Adrenal gland (tissue), 12 donors: ENCODE results near the gene CACNA1H. TPM values are rescaled to one million over a fixed set of nuclear protein-coding genes. Genes with fewer than 3 reads are reported as not detected.

Source experiments
- DNase-seq, 7 donors: peaks; one replicate each; pipeline ENCODE4 v3.0.0-alpha.2; 2019 to 2020
- H3K27ac ChIP-seq, 5 donors: fragments of 200-600 bp; sonication (generic) in 4 of 5; 1 replicate in 3 of 5; 2 replicates in 2 of 5; pipeline versions ENCODE4 v1.5.1 to v1.8.0; 2016 to 2020; ENCODE audit warnings: mild to moderate bottlenecking in 1 of 5
- H3K27me3 ChIP-seq: fragments of 200-600 bp; 2 replicates; pipeline ENCODE4 v1.8.0; 2021
- H3K36me3 ChIP-seq, 2 donors: fragments of 200-600 bp; replicated peaks in 1 of 2; 1 replicate in 1 of 2; 2 replicates in 1 of 2; pipeline versions ENCODE4 v1.5.1 to v1.8.0; 2018 to 2022
- H3K4me1 ChIP-seq, 2 donors: fragments of 200-600 bp; replicated peaks in 1 of 2; 1 replicate in 1 of 2; 2 replicates in 1 of 2; pipeline versions ENCODE4 v1.5.1 to v1.8.0; 2018 to 2021
- H3K4me3 ChIP-seq, 4 donors: fragments of 200-600 bp; sonication (generic) in 3 of 4; one replicate each; pipeline ENCODE4 v1.5.1; 2016 to 2018
- H3K9me3 ChIP-seq, 3 donors: fragments of 200-600 bp; sonication (generic) in 1 of 3; replicated peaks in 1 of 3; 1 replicate in 2 of 3; 2 replicates in 1 of 3; pipeline versions ENCODE4 v1.5.1 to v1.8.0; 2016 to 2021
- CTCF ChIP-seq, 6 experiments: fragments of 450-650 bp in 4 of 6; fragments of 200-600 bp in 2 of 6; sonication (generic) in 1 of 6; IDR thresholded peaks; 1 replicate in 5 of 6; 2 replicates in 1 of 6; pipeline versions ENCODE4 v1.5.1 to v1.8.0; 2016 to 2021; ENCODE audit warnings: antibody characterized with exemption in 6 of 6, mild to moderate bottlenecking in 2 of 6, moderate library complexity in 1 of 6
- POLR2A ChIP-seq, 2 donors: fragments of 450-650 bp; IDR thresholded peaks; one replicate each; pipeline ENCODE4 v1.6.1; 2017; ENCODE audit warnings: antibody characterized with exemption in 2 of 2, mild to moderate bottlenecking in 2 of 2, moderate library complexity in 1 of 2
- WGBS, 4 donors: extraction: QIAGEN DNeasy Blood & Tissue Kit in 2 of 4; methylation state at CpG; one replicate each; pipeline versions ENCODE4 v1.1.5 to v1.1.7; 2013 to 2017; 5-methylcytosine and 5-hydroxymethylcytosine counted together
- intact Hi-C, 2 donors: fragments of 100-400 bp; cut with DNase I; formaldehyde crosslinking; loops; one replicate each; pipeline versions ENCODE4 v1.14.1 to v1.15.0; 2022 to 2023
- polyA plus RNA-seq, 3 donors: library from polyadenylated mRNA; stranded (reverse); fragments of 200-250 nt in 2 of 3; fragments of 350-450 nt in 1 of 3; fragmentation: Illumina TruSeq in 1 of 3; extraction: RNeasy Lipid Tissue Mini Kit (QIAGEN cat#74804) in 1 of 3; gene quantifications; one replicate each; pipeline ENCODE4 v1.2.3, GENCODE V29; 2013 to 2014
- total RNA-seq, 9 donors: library from RNA; depleted of rRNA in 4 of 9; stranded (reverse); fragments of >200 nt in 4 of 9; fragments of 120-200 nt in 1 of 9; fragmentation: NEBNext Ultra II Directional in 1 of 9; extraction: Animal tissue kit (Norgen Biotek cat#: 25700) in 1 of 9; gene quantifications; one replicate each; pipeline versions ENCODE4 v1.1.0 to v1.2.4, GENCODE V29; 2013 to 2023
- donor health status: healthy with polysubstance abuse.
- donor health status: Bipolar disorder and iron deficiency.
- donor health status: DM: yes; HTN: yes; CAD: no.
- donor health status: DM: no; HTN: no; CAD: no.
- donor health status: DM: no; HTN: no; CAD: no.
- donor health status: DM: yes; HTN: yes; CAD: no.

Gene CACNA1H
- total and polyA plus RNA-seq, 12 donors: 14.0 to 121 (median 34.9) TPM

DNA sequence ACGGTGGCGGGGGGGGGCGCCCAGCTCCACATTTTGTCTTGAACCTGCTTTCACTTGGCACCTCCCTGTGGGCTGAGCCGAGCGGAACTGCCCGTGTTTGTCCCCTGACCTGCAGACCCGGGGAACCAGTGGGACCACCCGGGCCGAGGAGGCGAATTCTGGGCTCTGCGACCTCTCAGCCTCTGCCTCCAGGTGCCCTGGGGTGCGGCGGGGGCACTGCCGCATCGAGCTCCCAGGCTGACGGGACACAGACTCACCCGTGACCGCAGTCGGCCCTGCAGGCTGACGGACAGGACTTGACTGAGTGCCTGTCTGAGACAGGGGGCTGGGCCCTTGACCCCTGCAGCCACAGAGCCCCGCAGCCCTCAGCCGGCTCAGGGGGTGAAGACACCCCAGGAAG is 45.8 kb upstream of the CACNA1H start:
- WGBS, 4 donors: 65 to 77% (median 71%) methylated on average over 11 to 22 of the region's 22 CpGs
- intact Hi-C loops: loop anchor here in 1 of 2 donors (2.0 kb wide), 1 partner anchor 92 kb away; no protein-coding TSS in a partner anchor
- TF ChIP-seq POLR2A (IDR thresholded peaks at IDR 0.05) (no peak), CTCF (IDR thresholded peaks at IDR 0.05) (no peak)
- H3K4me3 ChIP-seq: no peak overlapping the region
- H3K36me3 ChIP-seq: no peaks in the 10 kb centered on the region
- no peaks in the 10 kb centered on the region for H3K9me3 ChIP-seq
- H3K27me3 ChIP-seq: peaks cover 12% of the 10 kb centered on the region
- H3K27ac ChIP-seq: no peak overlapping the region
- no peak for DNase-seq
- H3K4me1 ChIP-seq: peaks cover 0 to 4% of the 10 kb centered on the region in 2 donors

- Histone ChIP-seq H3K4me1 (peaks cover 0 to 4% of the 10 kb centered on the region in 2 donors), H3K36me3 (no peaks in the 10 kb centered on the region), H3K27me3 (peaks cover 12% of the 10 kb centered on the region), H3K27ac (no peak overlapping the region), H3K9me3 (no peaks in the 10 kb centered on the region), H3K4me3 (no peak overlapping the region)
- WGBS, 4 donors: 20 to 63% (median 46%) methylated on average over 2 to 12 of the region's 12 CpGs
- intact Hi-C loops: loop anchor here in 1 of 2 donors (2.0 kb wide), 1 partner anchor 91 kb away; no protein-coding TSS in a partner anchor
- DNase-seq: peak in 2 of 7 donors; percentile 52 to 58
- TF ChIP-seq CTCF (IDR thresholded peaks at IDR 0.05) (no peak), POLR2A (IDR thresholded peaks at IDR 0.05) (no peak)
These were observed 45.2 kb upstream of the CACNA1H start for GRCh38 chr16:1107731-1108130.

DNA sequence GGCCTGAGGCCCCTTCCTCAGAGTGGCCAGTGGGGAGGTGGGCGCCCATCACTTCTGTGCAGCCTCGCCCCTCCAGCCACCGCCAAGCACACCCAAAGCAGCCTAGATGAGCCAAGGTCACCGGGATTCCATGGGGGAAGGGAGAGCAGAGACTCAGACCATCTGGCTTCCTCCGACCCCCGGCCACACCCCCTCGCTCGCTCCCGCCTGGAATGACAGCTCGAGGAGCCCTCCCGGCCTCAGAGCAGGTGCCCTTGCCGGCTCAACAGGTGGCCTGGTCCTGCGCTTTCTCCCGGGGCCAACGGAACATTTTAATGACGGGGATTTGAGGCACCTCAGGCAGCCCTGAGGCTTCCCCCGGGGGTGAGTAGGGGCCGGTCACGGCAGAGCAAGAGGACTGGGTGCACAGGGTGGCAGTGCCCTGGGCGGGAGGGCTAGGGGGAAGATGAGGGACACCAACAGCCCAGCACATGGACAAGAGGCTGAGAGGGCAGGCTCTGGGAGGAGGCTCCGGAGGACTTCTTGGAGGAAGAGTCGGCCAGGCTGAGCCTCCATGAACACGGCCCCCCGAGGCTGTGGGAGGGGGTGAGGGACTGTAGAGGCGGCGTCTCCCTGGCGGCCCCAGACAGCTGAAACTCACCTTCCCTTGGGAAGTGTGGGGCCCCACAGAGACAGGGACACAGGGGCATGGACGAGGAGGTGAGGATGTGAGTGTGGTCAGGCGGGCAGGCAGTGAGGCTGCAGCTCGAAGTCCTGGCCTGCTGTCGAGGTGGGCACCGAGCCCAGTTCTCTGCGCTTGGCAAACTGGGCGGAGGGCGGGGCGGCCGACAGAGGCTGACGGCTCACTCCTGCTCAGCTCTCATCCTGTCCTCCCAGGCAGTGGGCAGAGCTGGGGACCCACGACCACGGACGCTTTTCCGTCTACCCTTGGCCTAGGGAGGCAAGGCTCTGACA is 44.3 kb upstream of the CACNA1H start:
- Histone ChIP-seq H3K9me3 (no peaks in the 10 kb centered on the region), H3K4me3 (no peak overlapping the region), H3K36me3 (no peaks in the 10 kb centered on the region), H3K4me1 (no peaks in the 10 kb centered on the region), H3K27me3 (peaks cover 5% of the 10 kb centered on the region), H3K27ac (no peak overlapping the region)
- intact Hi-C loops: no loop called here
- WGBS, 4 donors: 32 to 53% (median 40%) methylated on average over 20 to 42 of the region's 42 CpGs
- DNase-seq: peak; percentile 80 to 94 (median 90)
- TF ChIP-seq POLR2A (IDR thresholded peaks at IDR 0.05) (no peak), CTCF (IDR thresholded peaks at IDR 0.05) (no peak)

DNA sequence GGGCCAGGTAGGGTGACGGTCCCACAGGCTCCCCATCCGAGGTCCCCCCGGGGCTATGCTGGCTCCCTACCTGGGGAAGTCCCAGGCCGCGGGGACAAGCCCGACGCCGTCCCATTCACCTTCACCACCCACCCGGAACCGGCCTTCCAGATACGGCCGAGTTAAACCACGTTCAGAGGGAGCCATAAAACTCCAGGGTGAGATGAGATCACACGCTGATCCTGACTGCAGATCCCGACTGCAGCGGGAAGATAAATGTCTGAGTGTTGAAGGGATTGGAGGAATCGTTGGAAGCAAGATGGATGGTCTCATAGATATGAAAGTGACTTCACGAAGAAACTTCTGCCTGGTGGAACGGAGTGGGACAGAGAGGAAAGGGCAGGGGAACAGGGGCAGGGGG is 43.3 kb upstream of the CACNA1H start:
- Histone ChIP-seq H3K4me3 (no peak overlapping the region), H3K4me1 (no peaks in the 10 kb centered on the region), H3K27ac (no peak overlapping the region), H3K36me3 (no peaks in the 10 kb centered on the region), H3K9me3 (no peaks in the 10 kb centered on the region), H3K27me3 (peaks cover 3% of the 10 kb centered on the region)
- no peak for TF ChIP-seq POLR2A (IDR thresholded peaks at IDR 0.05)
- no peak for TF ChIP-seq CTCF (IDR thresholded peaks at IDR 0.05)
- 52 to 67% (median 64%) methylated on average over 18 to 19 of the region's 19 CpGs for WGBS, 4 donors
- no peak for DNase-seq
- intact Hi-C loops: no loop called here
